Measurements from ENCODE around the gene TPRN. TPM values are rescaled to one million over a fixed set of nuclear protein-coding genes. Genes with fewer than 3 reads are reported as not detected.

The TPRN gene
- total and polyA plus RNA-seq, 9 of the 15 experiments (the other 6 are each of a cell fraction or from before 2014, with no cell fraction given) = 0.31 to 31.9 (median 4.4) TPM

- Histone ChIP-seq H3K27me3 (ENCODE audit: control insufficient read depth in 2 of 2, insufficient read depth in 2 of 2, low read length in 2 of 2) (no peaks in the 10 kb centered on the region), H3K9me1 (ENCODE audit: control insufficient read depth, insufficient read depth, low read length) (no peaks in the 10 kb centered on the region), H3K79me2 (ENCODE audit: control insufficient read depth, insufficient read depth, low read length) (no peaks in the 10 kb centered on the region), H3K27ac (ENCODE audit: extremely low read depth, low read depth, low read length) (peak within 1 kb of the TSS; percentile 83), H3K9ac (ENCODE audit: insufficient read depth in 1 of 2, low read depth in 2 of 2, low read length in 2 of 2) (peak within 1 kb of the TSS; percentile 85 to 97), H3K4me2 (ENCODE audit: insufficient read depth, low read length) (peak within 1 kb of the TSS; percentile 92), H4K20me1 (replicated peaks; ENCODE audit: control insufficient read depth, insufficient read depth, low read length) (no peaks in the 10 kb centered on the region), H3K4me3 (peak within 1 kb of the TSS; percentile 85), H3K9me3 (replicated peaks; ENCODE audit: control insufficient read depth, insufficient read depth, low read depth, low read length) (no peaks in the 10 kb centered on the region), H2AFZ (ENCODE audit: low read depth, low read length) (peak within 1 kb of the TSS; percentile 89), H3K4me1 (replicated peaks in 1 of 2; ENCODE audit: control insufficient read depth in 2 of 2, insufficient read depth in 2 of 2, low read length in 2 of 2) (peaks cover 21 to 95% of the 10 kb centered on the region in 2 experiments), H3K36me3 (ENCODE audit: control insufficient read depth, insufficient read depth, low read length) (no peaks in the 10 kb centered on the region; the same call in 2 of the 3 replicates)
- intact Hi-C loops (cut with micrococcal nuclease) (no loop called here), in situ Hi-C loops (cut with MboI) (loop anchor here (5.0 to 25.0 kb wide), 3 partner anchors 38 to 438 kb away; partner anchors contain the start of genes ANAPC2, CCDC183, SSNA1 and TMEM141)
- FAIRE-seq (no peak), ATAC-seq (no peak), DNase-seq (ENCODE audit: extremely low read depth in 1 of 4, low spot score in 3 of 4) (peak in 2 of 4 experiments; percentile 27 to 34)
- peak; percentile 13; the same call in 1 of the 2 replicates for TF ChIP-seq TFAP4 (CRISPR knock-in tag; IDR thresholded peaks at IDR 0.05; ENCODE audit: borderline replicate concordance)
- TF ChIP-seq NFIX (CRISPR knock-in tag; IDR thresholded peaks at IDR 0.05; ENCODE audit: low read depth) = no peak
- TF ChIP-seq SNIP1 (IDR thresholded peaks at IDR 0.05; ENCODE audit: low read depth) = no peak
- no peak for TF ChIP-seq CREB1 (IDR thresholded peaks at IDR 0.05)
- 0 out of 2 replicates have a peak, but pooled peaks have one; percentile 16 for TF ChIP-seq CREB1 (CRISPR knock-in tag; IDR thresholded peaks at IDR 0.05)
- ChIA-PET POLR2A (interaction anchor here (0.5 to 2.1 kb wide), 5 partner anchors 15 to 691 kb away, joined by 3 to 12 read pairs (median 4); partner anchors contain the start of gene TUBB4B), CTCF (ENCODE audit: low intra/inter-chr PET ratio) (interaction anchor here (0.6 to 1.0 kb wide), 2 partner anchors 47 to 438 kb away, joined by 3 to 4 read pairs; no protein-coding TSS in a partner anchor)
- WGBS (ENCODE audit: insufficient coverage, low coverage, missing lambda C conversion rate) = 46% methylated on average over 19 of the region's 23 CpGs
- no TSS peak for BruUV-seq (replicated peaks)
These were observed 24.5 kb upstream of the TPRN start, which contains the start of gene CYSRT1 for GRCh38 chr9:137224830-137225694. Gene CYSRT1, plus strand, starts transcription at chr9:137225174. Its CDS starts 448 bp downstream, at chr9:137225622.
